PFSK-1 (cell line): ENCODE results near the gene FHL5.

Experiments
- FOXP2 ChIP-seq: optimal IDR thresholded peaks from 2 replicates; pipeline ENCODE3; 2011; ENCODE audit warnings: borderline replicate concordance, control low read depth, inconsistent platforms; ENCODE audit not compliant: insufficient read depth; ENCODE audit errors: extremely low read length, extremely low read depth
- POLR2AphosphoS5 ChIP-seq: IDR thresholded peaks from 2 replicates; pipeline ENCODE4 v1.6.1; 2012; ENCODE audit warnings: low read depth, mild to moderate bottlenecking, control low read depth, low read length, moderate library complexity
- SIN3A ChIP-seq: IDR thresholded peaks from 2 replicates; pipeline ENCODE4 v1.6.1; 2012; ENCODE audit warnings: mild to moderate bottlenecking, low read length, moderate library complexity, borderline replicate concordance; ENCODE audit not compliant: insufficient read depth
- TAF1 ChIP-seq: IDR thresholded peaks from 2 replicates; pipeline ENCODE4 v1.6.1; 2012; ENCODE audit warnings: low read length, control low read depth, borderline replicate concordance; ENCODE audit not compliant: insufficient read depth
- TF ChIP-seq, protein P1 (sequence below), 2 experiments: IDR thresholded peaks; 2 replicates each; pipeline versions ENCODE4 v1.6.1 to v1.8.0; 2011 to 2012; ENCODE audit warnings: low read depth in 2 of 2, low read length in 2 of 2, control low read depth in 1 of 2, inconsistent platforms in 1 of 2, mild to moderate bottlenecking in 1 of 2, moderate library complexity in 1 of 2; ENCODE audit not compliant: insufficient read depth in 1 of 2

FHL5 gene

DNA sequence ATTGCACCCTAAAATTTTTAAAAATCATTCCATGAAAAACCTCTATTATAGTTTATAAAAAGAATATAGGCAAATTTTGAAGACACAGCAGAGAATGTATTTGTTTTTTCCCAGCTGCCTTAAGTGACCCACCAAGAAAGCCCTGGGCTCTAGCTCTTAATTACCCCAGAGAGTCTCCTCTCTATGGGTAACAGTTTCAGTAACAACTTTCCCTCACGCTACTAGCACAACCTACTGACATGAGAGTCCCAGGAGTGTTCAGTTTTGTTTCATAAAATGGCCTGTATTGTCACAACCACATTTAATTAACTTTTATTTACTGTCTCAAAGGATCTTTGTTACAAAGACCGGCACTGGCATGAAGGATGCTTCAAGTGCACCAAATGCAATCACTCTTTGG lies 41.5 kb downstream of the FHL5 start:
- no peak for TF ChIP-seq SIN3A
- TF ChIP-seq TAF1: no peak
- TF ChIP-seq POLR2AphosphoS5: no peak

DNA sequence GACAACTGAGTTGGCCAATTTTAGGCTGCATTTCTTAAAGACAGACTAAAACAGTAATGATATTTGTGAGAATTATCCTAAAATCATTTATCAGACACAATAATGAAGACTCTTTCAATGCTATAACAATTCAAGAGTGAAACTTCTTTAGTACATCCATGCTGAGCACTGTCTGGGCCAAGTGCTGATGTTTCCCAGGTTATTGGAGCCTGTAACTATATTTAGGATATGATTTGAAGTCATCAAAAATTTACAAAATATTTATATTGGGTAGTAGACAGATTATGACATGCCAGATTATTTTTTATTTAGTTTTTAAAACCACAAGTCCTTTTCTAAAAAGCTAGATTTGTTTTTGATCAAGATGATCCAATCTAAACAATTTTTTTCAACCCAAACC lies 45.1 kb downstream of the FHL5 start:
- TF ChIP-seq SIN3A: no peak
- TF ChIP-seq POLR2AphosphoS5: no peak
- no peak for TF ChIP-seq TAF1
- TF ChIP-seq FOXP2: no peak
- TF ChIP-seq, protein P1, sequence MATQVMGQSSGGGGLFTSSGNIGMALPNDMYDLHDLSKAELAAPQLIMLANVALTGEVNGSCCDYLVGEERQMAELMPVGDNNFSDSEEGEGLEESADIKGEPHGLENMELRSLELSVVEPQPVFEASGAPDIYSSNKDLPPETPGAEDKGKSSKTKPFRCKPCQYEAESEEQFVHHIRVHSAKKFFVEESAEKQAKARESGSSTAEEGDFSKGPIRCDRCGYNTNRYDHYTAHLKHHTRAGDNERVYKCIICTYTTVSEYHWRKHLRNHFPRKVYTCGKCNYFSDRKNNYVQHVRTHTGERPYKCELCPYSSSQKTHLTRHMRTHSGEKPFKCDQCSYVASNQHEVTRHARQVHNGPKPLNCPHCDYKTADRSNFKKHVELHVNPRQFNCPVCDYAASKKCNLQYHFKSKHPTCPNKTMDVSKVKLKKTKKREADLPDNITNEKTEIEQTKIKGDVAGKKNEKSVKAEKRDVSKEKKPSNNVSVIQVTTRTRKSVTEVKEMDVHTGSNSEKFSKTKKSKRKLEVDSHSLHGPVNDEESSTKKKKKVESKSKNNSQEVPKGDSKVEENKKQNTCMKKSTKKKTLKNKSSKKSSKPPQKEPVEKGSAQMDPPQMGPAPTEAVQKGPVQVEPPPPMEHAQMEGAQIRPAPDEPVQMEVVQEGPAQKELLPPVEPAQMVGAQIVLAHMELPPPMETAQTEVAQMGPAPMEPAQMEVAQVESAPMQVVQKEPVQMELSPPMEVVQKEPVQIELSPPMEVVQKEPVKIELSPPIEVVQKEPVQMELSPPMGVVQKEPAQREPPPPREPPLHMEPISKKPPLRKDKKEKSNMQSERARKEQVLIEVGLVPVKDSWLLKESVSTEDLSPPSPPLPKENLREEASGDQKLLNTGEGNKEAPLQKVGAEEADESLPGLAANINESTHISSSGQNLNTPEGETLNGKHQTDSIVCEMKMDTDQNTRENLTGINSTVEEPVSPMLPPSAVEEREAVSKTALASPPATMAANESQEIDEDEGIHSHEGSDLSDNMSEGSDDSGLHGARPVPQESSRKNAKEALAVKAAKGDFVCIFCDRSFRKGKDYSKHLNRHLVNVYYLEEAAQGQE (IDR thresholded peaks at IDR 0.05; ENCODE audit: insufficient read depth in 1 of 2, low read depth in 2 of 2, low read length in 2 of 2): no peak

DNA sequence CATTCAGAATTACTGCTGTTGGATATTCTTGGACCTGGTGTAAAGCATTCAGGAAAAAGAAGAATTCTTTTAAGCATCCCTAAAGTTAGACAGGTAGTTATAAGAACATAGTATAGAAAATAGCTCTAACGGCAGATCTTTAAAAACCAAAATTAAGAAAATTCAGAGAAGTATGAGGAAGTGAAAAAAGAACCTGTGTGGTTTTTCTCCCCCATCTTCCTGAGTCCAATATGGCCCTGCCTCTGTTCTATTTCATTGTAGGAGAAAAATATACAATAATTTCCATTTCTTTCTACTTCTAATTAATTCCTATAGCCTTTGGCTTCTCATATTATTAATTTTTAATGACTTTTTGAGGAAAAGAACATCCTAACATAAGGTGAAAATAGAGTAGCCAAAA lies 47.1 kb downstream of the FHL5 start:
- TF ChIP-seq SIN3A (no peak), TAF1 (no peak), FOXP2 (no peak), POLR2AphosphoS5 (no peak)
- TF ChIP-seq, protein P1 (IDR thresholded peaks at IDR 0.05; ENCODE audit: insufficient read depth in 1 of 2, low read depth in 2 of 2, low read length in 2 of 2): no peak

DNA sequence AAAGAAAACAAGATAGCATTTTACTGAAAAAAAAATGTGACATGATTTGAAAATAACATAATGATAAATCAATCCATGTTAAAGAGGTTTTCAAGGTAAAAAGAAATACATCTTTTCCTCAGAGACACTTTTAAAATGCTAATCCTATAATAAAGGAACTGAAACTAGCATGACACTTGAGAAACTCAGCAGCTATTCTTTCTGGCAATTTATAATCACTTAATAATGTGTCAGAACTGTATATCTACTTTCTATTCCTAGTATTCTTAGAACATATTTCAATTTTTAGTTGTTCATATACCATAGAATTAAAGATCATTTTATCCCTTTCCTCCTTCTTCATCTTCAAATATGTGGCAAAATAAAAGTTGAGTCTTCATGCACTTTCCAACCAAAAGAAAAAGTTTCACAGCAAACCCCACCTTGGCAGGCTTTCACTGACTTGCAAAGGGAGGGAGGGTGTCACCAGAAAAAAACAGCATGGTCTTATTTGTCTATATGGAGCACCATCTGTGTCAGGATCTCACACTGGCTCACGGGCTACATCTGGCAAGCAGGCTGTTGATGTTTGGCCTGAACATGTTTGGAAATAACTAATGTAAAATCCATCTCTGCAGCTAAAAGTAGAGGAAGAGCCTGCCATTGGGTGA lies 48.5 kb downstream of the FHL5 start:
- no peak for TF ChIP-seq TAF1
- TF ChIP-seq SIN3A: no peak
- TF ChIP-seq, protein P1 (IDR thresholded peaks at IDR 0.05; ENCODE audit: insufficient read depth in 1 of 2, low read depth in 2 of 2, low read length in 2 of 2): no peak
- no peak for TF ChIP-seq FOXP2
- TF ChIP-seq POLR2AphosphoS5: no peak

DNA sequence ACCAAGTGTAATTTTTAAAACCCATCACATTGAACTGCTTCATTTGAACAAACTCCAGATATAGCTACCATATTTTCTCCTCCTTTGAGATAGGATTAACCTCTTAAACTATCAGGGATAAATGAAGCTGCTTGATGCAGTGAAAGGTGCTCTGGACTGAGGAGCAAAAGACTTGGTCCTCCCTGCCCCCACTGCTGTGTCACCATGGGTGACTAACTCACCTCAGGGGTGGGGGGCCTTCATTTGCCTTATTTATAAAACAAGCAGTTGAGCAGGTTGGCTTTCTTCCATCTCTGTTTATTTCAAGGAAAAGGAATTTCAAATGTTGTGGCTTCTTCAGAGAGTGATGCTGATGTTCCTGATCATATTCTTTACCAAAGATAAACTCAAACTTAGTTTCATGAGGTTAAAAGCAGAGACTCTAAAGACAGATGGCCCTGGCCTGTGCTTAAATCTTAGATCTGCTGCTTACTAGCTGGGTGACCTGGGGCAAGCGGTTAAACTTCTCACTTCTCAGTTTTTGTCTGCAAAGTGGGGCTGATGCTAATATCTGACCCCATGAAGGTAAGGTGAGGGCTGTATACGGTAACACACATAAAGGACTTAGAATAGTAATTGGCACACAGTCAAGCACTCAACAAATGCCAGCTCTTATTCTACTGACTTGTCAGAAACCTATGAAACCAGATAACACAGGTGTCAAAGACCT lies 50.5 kb downstream of the FHL5 start:
- TF ChIP-seq TAF1 (no peak), POLR2AphosphoS5 (no peak), SIN3A (no peak), FOXP2 (no peak)
- TF ChIP-seq, protein P1 (IDR thresholded peaks at IDR 0.05; ENCODE audit: insufficient read depth in 1 of 2, low read depth in 2 of 2, low read length in 2 of 2): no peak
